ENCODE results near the gene LPIN3. TPM values are rescaled to one million over a fixed set of nuclear protein-coding genes. Genes with fewer than 3 reads are reported as not detected.
A peak's percentile ranks its signal among the peaks of the same experiment; 100 is the strongest.

LPIN3 gene
- total RNA-seq, 1 donor from 2014 or later: 17.8 TPM

GRCh38 chr20:41320976-41321375 lies 19.6 kb upstream of the LPIN3 start:
- no peak for DNase-seq (ENCODE audit: low read depth)

GRCh38 chr20:41327178-41327577 lies 13.4 kb upstream of the LPIN3 start:
- DNase-seq (ENCODE audit: low read depth): no peak
- no peak overlapping the region for H3K4me3 ChIP-seq (ENCODE audit: low read depth, low read length)
- TF ChIP-seq CTCF (conservative IDR thresholded peaks at IDR 0.05; ENCODE audit: low read depth, low read length): no peak

More at GRCh38 chr20:41320976-41321375, 19.6 kb upstream of the LPIN3 start:
- H3K4me3 ChIP-seq (ENCODE audit: low read depth, low read length): no peak overlapping the region
- no peak for TF ChIP-seq CTCF (conservative IDR thresholded peaks at IDR 0.05; ENCODE audit: low read depth, low read length)

- H3K4me3 ChIP-seq (ENCODE audit: low read depth, low read length): no peak overlapping the region
- peak; percentile 98 for DNase-seq (ENCODE audit: low read depth)
- TF ChIP-seq CTCF (conservative IDR thresholded peaks at IDR 0.05; ENCODE audit: low read depth, low read length): no peak
Observed at GRCh38 chr20:41329435-41330342, 10.9 kb upstream of the LPIN3 start.

GRCh38 chr20:41330343-41330720 lies 10.3 kb upstream of the LPIN3 start:
- H3K4me3 ChIP-seq (ENCODE audit: low read depth, low read length): no peak overlapping the region
- no peak for TF ChIP-seq CTCF (conservative IDR thresholded peaks at IDR 0.05; ENCODE audit: low read depth, low read length)
- DNase-seq (ENCODE audit: low read depth): no peak

GRCh38 chr20:41330941-41331340 lies 9.7 kb upstream of the LPIN3 start:
- H3K4me3 ChIP-seq (ENCODE audit: low read depth, low read length): no peak overlapping the region
- TF ChIP-seq CTCF (conservative IDR thresholded peaks at IDR 0.05; ENCODE audit: low read depth, low read length): no peak
- DNase-seq (ENCODE audit: low read depth): no peak

GRCh38 chr20:41331731-41332130 lies 8.9 kb upstream of the LPIN3 start:
- no peak overlapping the region for H3K4me3 ChIP-seq (ENCODE audit: low read depth, low read length)
- TF ChIP-seq CTCF (conservative IDR thresholded peaks at IDR 0.05; ENCODE audit: low read depth, low read length): no peak

GRCh38 chr20:41334036-41334435 lies 6.6 kb upstream of the LPIN3 start:
- no peak for TF ChIP-seq CTCF (conservative IDR thresholded peaks at IDR 0.05; ENCODE audit: low read depth, low read length)
- no peak overlapping the region for H3K4me3 ChIP-seq (ENCODE audit: low read depth, low read length)
- DNase-seq (ENCODE audit: low read depth): no peak

More at GRCh38 chr20:41331731-41332130, 8.9 kb upstream of the LPIN3 start:
- DNase-seq (ENCODE audit: low read depth): no peak

Data from epithelial cell of proximal tubule (primary cell).